Measurements from ENCODE around the gene ELAPOR2.
A peak's percentile ranks its signal among the peaks of the same experiment; 100 is the strongest.
"Not testable (repeated sequence)": the region's sequence is repeated elsewhere in the genome, so short reads cannot be mapped to it uniquely, and the experiment has no call there.

Gene ELAPOR2, protein sequence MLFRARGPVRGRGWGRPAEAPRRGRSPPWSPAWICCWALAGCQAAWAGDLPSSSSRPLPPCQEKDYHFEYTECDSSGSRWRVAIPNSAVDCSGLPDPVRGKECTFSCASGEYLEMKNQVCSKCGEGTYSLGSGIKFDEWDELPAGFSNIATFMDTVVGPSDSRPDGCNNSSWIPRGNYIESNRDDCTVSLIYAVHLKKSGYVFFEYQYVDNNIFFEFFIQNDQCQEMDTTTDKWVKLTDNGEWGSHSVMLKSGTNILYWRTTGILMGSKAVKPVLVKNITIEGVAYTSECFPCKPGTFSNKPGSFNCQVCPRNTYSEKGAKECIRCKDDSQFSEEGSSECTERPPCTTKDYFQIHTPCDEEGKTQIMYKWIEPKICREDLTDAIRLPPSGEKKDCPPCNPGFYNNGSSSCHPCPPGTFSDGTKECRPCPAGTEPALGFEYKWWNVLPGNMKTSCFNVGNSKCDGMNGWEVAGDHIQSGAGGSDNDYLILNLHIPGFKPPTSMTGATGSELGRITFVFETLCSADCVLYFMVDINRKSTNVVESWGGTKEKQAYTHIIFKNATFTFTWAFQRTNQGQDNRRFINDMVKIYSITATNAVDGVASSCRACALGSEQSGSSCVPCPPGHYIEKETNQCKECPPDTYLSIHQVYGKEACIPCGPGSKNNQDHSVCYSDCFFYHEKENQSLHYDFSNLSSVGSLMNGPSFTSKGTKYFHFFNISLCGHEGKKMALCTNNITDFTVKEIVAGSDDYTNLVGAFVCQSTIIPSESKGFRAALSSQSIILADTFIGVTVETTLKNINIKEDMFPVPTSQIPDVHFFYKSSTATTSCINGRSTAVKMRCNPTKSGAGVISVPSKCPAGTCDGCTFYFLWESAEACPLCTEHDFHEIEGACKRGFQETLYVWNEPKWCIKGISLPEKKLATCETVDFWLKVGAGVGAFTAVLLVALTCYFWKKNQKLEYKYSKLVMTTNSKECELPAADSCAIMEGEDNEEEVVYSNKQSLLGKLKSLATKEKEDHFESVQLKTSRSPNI

DNA sequence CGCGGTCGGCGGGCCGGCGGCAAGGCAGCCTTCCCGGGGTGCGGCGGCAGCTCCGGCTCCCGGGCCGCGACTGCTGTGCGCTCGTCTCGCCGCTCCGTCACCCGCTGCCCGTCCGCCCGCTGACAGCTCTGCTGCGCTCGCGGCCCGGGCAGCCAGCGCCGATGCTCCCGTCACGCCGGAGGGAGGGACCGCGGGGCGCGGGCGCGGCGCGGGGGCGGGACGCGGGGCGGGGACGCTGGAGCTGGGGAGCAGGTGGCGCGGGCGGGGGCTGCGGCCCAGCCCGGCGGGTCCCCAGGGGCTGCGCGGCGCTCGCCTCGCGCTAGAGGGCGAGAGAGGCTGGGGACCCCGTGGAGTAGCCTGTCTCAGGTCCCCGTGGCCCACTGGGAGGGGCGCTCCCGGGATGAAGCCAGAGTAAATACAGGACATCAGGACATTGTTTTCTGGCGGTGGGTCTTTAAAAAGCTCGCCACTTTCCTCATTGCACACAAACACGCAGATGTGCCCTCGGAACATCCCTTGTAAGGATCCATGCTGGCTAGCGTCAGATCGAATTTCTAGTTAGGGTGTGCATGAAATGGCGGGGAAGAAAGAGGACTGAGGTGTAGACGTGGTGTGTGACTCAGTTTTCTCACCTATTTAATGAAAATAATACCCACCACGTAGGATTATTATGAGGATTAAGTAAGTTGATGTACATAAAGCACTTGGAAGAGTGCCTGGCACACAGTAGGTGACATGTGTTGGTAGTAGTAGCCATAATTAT lies at the start of gene ELAPOR2:
Gene ELAPOR2, minus strand, starts transcription at position 130 of the 763 bp plus-strand sequence. CDS start 141 bp downstream, outside the sequence.
- peak; percentile 86 for DNase-seq

DNA sequence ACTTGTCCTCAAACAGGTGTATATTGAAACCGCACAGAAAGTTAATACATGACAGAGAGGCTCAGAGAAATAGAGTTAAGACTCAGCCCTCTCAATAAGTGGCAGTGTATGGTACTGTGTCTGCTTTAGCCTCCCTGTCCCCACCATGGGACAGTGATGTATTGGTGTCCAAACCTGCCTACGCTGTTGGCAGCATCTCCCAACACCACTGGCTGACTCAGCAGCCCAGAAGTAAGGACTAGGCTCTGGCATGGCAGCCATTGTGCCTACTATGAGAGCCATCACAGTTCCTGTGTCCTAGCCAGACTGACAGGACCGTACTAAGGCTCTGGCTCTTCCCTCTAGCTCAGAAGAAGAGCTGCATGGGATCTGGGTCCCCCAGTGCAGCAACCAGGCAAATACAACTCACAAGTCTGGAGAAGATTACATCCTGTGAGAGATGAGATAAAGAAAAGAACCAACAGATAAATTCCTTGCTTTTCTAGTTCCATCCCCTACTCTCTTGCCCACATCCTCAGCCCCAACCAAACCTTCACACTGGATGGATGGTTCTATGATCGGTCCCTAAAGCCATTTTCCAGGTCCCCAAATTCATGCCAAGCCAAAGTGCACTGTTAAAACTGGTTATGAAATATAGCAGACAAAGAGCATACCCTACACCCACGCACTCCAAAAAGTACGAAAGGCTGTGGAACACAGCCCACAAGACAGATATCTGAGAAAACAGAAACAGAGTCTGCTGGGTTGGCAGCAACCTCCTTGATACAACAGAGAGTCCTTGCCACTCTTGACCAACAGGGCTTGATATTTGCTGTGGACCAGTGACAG lies 48.7 kb upstream of the ELAPOR2 start:
- DNase-seq: no peak

DNA sequence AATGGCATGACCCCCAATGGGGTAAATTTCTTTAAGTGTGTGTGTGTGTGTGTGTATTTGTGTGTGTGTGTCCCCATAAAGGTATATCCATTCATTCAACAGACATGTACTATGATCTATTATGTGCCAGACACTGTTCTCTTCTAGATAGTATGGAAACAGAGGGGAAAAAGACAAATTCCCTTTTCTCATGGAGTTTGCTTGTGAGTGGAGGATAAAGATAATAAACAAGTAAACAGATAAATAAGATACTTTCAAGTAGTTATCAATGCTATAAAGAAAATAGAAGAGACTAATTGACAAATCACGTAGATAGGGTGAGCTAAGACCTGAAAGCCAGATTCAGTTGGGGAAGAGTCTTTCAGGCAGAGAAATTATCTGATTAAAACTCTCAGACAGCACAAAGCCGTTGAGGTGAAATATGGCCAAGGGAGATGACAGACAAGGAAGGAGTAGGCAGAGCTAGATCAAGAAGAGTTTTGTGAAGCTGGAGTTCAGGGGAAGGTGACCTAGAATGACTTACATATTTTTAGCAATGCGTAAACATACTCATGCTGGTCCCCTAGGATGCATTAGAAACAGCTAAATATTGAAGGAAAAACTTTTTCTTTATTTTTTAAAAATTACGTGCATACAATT lies 47.6 kb upstream of the ELAPOR2 start:
- no peak for DNase-seq

DNA sequence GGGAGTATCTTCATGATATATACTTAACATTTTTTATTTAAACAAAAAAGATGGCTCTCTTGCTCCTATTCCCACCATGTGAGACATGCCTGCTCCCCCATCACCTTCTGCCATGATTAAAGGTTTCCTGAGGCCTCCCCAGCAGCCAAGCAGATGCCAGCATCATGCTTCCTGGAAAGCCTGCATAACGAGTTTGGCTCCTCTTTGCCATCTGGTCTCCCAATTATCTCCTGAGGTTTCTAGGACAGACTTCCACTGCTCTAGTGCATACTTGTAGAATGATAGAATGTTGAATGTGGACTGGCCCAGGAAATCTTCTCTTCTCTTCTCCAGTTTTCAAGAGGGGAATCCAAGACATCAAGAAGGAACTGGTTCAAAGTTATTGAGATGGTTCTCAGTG lies 45.9 kb upstream of the ELAPOR2 start:
- no peak for DNase-seq

- DNase-seq: no peak
Observed at GRCh38 chr7:87100326-87100725, 40.9 kb upstream of the ELAPOR2 start.

- DNase-seq: not testable (repeated sequence)
Observed at GRCh38 chr7:87097375-87097774, 37.9 kb upstream of the ELAPOR2 start.

DNA sequence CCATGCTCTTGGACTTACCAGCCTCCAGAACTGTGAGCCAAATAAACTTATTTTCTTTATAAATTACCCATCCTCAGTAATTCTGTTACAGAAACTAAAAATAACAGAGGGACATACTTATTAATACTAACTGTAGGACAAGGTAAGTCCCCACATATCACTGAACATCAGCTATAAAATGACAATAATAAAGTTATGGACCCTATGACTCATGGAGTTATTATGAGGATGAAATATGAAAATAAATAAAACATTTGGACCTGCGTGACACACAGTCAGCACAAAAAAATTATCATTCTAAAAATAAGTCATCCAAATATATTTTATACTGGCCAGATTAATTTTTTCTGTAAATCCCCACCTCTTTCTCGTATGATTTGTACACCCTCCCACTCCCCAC lies 34.9 kb upstream of the ELAPOR2 start:
- no peak for DNase-seq

DNA sequence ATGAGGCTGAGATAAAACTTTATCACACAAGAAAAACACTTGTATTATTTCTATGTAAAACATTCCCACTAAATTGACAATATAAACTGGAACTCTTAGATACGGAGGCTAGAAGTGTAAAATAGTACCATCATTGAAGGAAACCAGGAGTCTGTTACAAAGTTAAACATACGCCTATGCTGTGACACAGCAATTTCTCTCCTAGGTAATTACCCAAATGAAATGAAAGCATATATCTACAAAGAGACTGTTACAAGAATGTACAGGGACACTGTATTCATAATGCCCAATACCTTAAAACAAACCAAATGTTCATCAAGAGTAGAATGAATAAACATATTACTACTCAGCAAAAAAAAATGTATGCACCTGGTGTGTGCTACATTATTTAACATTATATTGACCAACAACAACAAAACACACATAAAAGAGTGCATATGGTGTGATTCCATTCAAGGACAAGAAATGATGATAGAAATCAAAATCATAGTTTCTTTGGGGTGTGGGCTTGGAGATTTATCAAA lies 33.2 kb upstream of the ELAPOR2 start:
- no peak for DNase-seq

- DNase-seq: no peak
Observed at GRCh38 chr7:87091487-87092066, 32.1 kb upstream of the ELAPOR2 start.

DNA sequence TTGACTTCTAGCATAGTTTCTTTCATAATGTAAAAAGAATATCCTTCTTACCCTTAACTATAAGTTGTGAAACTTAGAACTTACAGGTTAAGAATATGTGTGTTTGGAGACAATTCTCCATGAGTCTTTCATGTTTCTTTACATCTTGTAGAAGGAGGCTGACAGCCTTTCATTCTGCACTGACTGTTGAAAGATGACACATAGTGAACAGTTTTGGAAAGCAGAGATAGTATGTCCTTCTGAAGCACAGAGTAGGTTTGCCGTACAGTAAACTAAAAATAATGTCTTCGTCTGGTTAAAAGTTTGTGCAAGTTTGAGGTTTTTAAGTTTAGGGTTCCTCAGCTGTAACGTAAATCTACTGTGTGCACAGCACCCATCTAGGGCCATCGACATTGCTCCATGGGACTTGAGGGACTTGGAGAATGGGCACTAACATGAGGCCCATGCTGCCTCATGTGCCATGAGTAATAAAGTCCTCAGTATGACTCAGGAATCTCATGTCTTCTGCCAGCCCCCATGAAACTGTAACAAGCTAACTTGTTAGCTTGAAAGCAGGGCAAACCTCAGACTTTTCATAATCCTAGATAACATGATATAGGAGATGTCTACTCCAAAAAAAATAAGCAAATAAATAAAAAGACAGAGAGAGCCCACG lies 24.5 kb upstream of the ELAPOR2 start:
- no peak for DNase-seq

- no peak for DNase-seq
Observed at GRCh38 chr7:87082675-87083074, 23.2 kb upstream of the ELAPOR2 start.

DNA sequence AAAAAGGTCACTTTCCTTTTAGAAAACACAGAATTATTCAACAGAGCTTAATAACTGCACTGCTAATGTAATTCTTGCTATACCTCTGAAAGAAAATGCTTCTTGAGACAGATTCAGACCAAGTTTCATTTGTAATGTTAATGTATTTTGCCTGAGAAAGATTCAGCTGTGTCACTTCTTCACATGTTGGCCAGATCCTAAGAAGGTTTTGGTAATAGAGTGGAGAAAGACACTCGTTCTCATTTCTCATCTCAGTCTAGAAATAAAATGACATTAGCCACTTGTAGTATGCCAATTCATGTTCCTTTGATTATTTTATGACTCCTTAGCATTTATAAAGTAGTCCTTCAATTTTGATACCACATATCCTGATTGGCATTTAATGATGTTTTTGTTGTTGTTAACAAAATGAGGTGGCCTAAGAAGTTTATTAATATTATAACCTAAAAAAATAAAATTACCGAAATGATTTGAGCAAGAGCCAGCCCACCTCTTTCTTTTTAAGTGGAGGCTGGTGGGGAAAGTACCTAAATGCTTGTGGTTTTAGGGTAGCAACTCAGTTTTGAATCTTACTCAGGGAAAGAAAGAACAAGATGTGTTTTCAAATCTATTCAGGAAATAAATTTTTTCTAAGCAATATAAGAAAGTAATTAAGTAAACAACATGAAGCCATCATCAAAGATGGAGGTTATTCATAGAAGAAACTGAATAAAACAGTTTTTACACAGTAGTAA lies 16.4 kb upstream of the ELAPOR2 start:
- no peak for DNase-seq

- DNase-seq: no peak
Observed at GRCh38 chr7:87067788-87068187, 8.3 kb upstream of the ELAPOR2 start.

DNA sequence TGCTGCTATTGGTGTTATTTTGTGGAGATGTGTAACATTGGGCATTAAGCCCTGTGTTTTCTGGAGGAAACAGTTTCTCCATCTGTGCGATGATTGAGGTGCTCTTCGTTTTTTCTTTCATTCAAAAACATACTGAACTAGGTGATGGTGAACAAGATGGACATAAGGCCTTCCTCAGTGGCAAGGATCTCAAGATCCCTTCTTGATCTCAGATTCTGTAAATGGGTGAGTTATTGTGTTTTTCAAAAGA lies 759 bp upstream of the ELAPOR2 start:
- no peak for DNase-seq

GRCh38 chr7:87058744-87059524 lies 520 bp downstream of the ELAPOR2 start:
- peak; percentile 49 for DNase-seq

DNA sequence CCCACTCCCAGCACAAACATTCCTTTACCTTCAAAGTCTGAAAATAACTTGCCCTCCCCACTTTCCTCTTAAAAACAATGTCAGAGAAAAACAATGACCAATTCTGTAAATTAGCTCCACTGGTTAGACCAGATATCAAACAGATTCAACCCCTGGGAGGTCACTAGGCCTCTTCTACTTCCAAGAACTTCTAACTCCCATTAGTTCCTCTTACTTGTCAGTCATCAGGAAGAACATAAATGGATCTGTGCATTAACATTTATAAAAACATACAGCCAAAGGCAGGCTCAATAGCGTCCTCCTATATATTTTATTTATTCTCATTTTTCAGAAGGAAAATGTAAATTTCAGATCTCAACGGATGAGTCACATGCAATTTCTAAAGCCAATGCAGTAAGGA lies 2.2 kb downstream of the ELAPOR2 start:
- no peak for DNase-seq

GRCh38 chr7:87056346-87056745 lies 3.1 kb downstream of the ELAPOR2 start:
- DNase-seq: no peak

DNA sequence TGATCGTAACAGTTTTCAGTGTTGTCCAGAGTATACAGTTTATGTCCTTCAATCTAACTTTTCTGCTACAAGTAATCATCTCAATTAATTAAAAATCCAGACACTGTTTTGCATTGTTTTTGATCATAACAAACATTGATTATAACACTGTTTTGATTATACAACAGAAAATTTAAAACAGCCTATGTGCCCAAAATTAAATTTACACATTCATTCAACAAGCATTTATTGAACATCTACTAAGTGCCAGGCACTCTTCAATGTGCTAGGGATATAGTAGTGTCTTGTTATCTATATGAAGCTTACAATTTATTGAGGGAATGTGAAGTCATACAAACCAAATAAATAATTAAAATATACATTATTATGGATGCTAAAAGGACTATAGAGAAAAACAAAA lies 10.6 kb downstream of the ELAPOR2 start:
- no peak for DNase-seq

GRCh38 chr7:87046456-87046855 lies 13.0 kb downstream of the ELAPOR2 start:
- no peak for DNase-seq
